GM21619 (cell line): ENCODE measurements around the gene SKAP1.
"Not testable (repeated sequence)": the region's sequence is repeated elsewhere in the genome, so short reads cannot be mapped to it uniquely, and the experiment has no call there.

ENCODE experiments used
- ATAC-seq: cut with Tn5 transposase; IDR thresholded peaks from one replicate; pipeline ENCODE4 v1.9.1; 2021; ENCODE audit not compliant: unreplicated experiment

Gene SKAP1

DNA sequence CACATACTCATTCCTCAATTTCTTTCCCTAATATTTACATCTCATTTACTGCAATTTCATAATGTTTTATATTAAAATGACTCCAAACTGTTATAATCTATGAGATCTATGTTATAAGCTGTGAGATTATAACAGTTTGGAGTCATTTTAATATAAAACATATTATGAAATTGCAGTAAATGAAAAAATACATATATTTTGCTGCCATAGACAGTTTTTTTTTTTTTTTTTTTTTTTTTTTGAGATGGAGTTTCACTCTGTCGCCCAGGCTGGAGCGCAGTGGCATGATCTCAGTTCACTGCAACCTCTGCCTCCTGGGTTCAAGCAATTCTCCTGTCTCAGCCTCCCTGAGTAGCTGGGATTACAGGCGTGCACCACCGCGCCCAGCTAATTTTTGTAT lies 180.0 kb downstream of the SKAP1 start:
- ATAC-seq, result not testable (repeated sequence)

DNA sequence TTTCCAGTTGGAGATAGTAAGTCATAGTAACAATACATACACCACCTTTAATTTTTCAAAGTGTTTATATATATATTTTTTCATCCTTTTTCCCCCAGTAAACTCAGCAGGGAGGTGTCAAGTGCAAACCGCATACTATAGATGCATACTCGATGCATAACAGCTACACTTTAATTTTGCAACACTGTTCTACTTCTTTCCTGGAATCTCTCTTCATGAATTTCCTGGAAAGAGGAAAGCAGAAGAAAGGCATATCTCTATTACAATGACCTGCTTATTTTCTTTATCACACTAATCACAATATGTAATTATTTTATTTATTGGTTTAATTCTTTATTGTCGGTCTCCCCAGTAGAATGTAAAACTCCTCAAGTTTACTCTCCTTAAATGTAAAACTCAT lies 182.4 kb downstream of the SKAP1 start:
- ATAC-seq, result no peak

DNA sequence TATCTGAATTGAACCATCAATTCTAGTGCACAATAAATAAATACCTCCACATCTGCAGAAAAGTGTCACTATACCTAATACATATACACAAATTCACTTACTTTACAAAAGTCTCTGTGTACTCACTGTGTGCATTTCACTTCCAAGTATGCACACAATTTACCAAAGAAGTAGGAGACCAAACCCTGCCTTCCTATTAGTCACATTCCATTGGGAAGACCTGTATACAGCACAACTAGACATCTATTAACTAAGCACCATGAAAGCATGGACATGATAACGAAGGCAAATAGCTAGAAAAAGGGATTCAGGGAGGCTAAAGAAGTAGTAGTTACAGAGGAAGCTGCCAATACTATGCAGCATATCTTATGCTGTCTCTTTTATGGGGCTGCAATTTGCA lies 183.0 kb downstream of the SKAP1 start:
- ATAC-seq, result no peak

DNA sequence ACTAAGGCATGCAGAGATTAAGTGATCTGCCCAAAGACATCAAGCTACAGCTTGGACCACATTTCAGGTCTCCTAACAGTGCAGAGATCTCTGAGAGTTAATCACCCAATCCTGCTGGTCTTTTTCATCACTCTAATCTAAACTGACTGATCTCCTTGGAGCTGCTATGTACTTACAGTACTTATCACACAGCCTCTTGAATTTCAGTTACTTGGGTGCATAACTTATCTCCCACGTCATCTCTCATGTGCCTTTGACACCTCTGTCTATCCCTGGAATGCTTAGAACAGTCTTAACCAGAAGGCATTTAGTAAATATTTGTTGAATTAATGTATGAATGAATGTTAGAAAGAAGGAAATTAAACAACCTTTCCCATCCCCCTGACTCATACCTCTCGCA lies 183.4 kb downstream of the SKAP1 start:
- ATAC-seq, result no peak

DNA sequence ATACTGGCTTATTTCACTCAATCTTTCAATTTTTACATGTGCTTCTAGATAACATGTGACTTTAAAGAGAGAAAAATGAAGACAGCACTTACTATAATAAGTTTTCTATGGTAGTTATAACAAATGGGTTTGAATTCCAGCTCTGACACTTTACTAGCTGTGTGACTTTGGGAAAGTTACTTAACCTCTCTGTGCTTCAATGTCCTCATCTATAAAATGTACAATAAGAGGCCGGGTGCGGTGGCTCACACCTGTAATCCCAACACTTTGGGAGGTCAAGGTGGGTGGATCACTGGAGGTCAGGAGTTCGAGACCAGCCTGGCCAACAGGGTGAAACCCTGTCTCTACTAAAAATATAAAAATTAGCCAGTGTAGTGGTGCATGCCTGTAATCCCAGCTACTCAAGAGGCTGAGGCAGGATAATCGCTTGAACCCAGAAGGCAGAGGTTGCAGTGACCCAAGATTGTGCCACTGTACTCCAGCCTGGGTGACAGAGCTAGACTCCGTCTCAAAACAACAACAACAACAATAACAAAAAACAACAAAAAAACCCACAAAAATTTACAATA lies 184.5 kb downstream of the SKAP1 start:
- not testable (repeated sequence) for ATAC-seq

DNA sequence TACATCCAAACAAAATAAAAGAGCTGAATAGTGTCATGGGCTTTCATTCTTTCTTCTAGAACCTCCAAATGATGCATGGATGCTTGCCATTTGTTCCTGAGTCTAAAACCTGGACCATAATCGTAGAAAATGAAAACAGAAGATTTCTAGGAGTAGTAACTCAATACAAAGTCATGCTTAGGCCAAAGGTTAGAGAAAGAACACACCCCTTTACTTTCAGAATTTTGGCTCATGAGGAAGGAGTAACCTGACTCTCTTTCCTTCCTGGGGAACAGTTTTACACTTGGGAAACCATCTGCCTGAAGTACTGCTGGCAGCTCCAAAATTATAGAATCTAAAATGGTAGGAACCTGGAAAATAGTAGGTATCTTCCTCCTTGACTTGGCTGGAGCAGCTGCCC lies 185.2 kb downstream of the SKAP1 start:
- ATAC-seq, result no peak

DNA sequence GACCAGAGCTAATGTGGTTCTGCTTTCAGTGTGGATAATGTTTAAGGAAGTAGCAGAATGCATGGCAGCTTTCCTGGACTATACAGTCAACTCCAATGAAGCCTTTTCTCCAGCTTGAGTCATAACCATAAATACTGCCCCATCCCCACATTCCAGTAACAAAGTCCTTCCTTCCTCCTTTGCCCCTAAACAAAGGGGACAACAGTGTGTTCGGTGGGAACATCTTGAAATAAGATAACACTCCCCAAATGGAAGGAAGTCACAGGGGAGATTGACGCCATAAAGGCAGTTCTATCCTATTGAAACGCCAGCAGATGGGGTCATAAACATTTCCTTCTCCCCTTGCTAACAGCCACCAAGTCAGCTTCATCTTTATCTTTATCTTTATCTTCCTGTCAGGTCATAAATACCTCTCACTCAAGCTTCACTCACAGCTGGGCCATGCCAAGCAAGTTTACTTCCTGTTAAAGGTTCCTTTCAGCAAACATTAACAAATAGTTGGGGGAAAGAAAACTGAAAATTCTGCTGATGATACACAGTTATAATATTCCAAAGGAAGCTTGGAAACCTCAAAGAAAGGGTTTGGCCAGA lies 185.8 kb downstream of the SKAP1 start:
- no peak for ATAC-seq

DNA sequence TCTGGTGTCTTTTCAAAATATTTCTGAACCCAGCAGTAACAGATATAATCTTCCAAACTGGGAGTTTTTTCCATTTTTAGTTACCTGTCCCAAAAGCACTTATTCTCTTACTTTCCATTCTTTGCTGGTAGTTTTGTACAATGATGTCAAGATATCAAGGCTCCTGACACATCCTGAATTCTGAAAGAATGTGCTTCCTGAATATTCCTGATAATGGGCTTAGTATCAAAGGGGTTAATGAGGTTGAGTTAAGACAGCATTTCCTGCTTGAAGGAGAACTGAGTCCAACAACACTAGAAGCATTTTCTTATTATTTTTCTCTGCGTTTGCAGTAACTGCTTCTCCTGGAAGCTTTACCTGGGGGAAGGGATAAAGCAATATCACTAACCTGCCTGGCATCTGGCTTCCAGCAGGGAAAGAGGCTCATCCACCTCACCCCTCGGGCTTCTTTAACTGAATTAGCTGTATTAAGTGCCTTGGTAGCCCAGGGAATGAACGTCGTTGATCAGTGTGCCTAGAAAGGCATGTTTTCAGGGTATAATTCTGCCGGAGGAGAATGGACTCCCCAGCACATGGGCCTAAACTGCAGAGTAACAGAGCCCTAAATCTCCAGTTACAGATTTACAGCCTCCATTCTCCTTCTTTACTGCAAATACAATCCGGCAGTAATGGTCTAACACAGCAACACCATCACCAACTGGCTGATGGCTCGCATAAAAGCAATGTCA lies 188.1 kb downstream of the SKAP1 start:
- ATAC-seq, result no peak

DNA sequence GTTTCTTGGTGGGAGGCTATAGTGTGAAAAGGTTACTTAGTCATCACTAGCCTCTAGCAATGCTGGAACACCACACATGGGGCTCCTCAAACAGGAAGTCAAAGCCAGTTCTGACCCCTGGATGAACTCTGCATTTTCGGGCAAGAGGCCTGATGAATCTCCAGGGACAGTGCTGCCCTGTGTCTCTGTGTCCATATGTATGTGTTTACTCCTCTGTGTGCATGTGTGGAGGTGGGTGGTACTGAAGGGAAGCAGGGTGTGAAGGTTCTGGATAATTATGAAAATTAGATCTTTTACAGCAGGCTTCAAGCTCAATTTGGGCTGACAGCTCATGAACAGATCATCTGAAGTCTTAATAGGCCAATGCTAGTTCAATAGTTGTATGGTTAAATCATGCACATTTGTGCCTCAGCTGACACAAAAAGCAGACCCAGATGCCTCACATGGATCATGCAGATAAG lies 188.9 kb downstream of the SKAP1 start:
- ATAC-seq, result peak; percentile 82

DNA sequence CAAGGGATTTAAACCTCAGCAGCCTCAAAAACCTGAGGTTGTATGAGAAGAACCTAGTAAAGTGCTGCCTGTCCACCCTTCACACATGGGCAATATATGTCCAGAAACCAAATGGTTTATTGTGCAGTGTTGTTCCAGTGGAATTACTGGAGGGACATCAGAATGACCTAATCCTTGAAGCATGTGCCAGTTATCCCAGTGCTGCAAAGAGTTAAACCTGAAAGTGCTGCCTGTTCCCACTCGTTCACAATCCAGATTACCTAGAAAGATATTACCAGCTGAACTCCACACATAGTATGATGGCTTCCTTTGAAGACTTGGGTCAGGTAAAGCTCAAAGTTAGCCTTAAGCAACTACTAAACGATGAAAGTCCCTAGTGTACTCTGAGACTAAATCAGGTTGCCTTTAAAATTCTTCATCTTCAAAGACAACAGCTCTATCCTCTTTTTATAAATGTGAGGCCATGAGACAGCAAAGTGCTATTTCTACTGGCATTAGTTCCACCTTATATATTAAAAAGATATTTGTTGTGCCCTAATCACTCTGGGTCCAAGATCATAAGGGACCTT lies 189.4 kb downstream of the SKAP1 start:
- no peak for ATAC-seq

DNA sequence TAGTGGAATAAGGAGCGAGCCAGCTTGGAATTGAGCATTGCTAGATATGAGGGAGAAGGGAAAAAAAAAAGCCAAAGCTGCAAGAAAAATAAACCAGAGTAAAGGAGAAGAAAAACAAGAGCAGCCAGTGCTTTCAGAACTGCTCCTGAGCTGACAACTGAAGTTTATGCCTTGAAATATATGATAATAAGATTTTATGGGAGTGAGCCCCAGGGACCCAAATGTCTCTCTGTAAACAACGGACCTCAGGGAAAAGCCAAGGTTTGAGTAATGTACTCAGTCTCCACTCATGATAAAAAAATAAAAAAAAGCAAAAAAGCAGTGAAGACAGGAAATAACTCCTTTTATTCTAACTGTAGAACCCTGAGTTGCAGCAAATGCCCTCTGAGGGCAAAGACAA lies 189.9 kb downstream of the SKAP1 start:
- ATAC-seq, result no peak

DNA sequence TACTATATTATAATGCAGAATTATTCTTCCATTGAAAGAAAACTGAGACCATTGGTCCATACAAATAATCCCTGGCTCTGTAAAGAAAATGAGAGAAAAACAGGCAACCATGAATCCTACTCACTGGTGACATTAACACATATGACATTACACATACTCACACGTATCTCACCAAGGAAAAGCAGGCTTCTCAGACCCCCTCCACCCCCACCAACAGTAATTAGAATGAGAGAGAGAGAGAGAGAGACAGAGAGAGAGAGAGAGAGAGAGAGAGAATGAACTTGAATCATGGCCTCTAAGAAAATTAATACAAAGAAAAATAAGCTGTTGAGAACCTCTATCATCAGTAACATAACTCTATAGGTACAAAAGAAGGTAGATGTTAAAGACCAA lies 190.4 kb downstream of the SKAP1 start:
- no peak for ATAC-seq

DNA sequence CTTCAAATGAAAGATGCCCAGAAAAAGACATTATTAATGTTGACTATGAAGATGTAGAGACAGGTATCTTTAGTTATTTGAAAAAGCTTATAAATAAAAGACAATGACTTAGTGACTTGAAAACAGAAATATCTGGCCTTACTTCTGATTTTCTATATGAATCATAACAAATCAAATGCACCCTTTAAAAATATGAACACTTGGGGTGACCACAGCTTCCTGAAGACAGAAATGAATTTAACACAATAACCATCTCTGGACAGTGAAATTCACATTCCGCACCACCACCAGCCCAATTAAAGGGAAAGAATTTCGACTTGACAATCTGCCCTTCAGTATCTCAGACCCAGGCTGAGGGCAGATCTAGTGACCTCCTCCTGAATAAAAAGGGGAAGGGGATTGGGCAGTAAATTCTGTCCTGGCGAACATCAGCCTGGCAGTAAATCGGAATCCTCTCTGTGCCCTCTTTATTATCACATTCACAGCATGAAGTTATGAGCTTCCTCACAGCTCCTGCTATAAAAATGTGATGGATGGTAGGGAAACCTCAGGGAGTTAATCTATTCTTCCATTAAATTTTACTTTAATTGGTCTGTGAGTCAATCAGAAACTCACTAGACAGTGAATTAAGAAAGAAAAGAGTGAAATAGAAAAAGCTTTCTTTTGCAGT lies 190.9 kb downstream of the SKAP1 start:
- ATAC-seq, result no peak

DNA sequence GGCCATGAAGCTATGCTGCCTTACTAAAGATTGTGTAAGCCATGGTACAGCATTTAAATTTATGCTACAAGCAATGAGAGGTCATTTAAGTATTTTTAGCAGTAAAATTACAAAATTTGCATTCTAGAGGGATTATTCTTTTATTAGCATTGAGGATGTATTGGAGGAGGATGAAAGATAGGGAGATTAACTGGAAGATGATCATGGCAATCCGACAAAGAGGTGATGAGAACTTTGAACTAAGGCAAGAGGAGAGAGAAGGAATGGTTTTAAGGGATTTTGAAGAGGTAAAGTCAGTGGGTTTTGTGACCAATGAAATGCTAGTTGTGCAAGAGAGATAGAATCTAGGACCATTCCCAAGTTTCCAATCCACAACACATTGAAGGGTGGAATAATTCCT lies 192.6 kb downstream of the SKAP1 start:
- ATAC-seq, result no peak

DNA sequence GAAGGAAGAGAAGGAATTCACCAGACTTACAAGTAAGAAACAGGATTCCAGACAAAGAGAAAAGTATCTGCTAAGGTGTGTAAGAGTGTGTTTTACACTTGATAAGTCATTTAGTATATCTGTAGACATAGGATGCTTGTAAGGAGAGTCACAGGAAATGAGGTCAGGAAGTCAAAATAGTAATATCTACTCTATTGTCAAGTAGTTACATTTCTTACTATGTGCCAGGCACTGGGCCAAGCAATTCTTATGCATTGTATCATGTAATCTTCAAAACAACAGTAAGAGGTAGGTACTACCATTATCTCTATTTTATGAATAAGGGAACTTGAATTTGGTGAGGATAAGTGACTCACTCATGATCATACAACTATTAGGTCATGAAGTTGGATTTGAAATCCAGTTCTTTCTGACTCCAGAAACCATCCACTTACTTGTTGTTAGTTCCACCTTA lies 193.3 kb downstream of the SKAP1 start:
- no peak for ATAC-seq

DNA sequence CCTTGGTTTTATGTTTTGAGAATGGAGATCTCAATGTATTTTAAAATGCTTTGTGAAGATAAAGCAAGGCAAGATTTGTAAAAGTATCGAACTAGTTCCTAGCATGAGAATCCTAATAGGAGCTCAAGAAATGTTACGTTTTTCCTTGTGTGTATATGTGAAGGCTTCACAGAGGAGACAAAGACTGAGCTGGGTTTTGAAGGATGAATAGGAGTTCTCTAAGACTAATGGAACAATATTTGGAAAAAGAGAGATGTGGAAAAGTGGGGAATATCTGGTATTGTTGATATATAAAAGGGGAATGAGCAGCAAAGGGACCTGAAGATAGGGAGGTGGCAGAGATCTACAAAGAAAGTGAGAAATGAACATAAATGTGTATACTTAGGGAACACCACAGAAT lies 195.1 kb downstream of the SKAP1 start:
- ATAC-seq, result no peak

DNA sequence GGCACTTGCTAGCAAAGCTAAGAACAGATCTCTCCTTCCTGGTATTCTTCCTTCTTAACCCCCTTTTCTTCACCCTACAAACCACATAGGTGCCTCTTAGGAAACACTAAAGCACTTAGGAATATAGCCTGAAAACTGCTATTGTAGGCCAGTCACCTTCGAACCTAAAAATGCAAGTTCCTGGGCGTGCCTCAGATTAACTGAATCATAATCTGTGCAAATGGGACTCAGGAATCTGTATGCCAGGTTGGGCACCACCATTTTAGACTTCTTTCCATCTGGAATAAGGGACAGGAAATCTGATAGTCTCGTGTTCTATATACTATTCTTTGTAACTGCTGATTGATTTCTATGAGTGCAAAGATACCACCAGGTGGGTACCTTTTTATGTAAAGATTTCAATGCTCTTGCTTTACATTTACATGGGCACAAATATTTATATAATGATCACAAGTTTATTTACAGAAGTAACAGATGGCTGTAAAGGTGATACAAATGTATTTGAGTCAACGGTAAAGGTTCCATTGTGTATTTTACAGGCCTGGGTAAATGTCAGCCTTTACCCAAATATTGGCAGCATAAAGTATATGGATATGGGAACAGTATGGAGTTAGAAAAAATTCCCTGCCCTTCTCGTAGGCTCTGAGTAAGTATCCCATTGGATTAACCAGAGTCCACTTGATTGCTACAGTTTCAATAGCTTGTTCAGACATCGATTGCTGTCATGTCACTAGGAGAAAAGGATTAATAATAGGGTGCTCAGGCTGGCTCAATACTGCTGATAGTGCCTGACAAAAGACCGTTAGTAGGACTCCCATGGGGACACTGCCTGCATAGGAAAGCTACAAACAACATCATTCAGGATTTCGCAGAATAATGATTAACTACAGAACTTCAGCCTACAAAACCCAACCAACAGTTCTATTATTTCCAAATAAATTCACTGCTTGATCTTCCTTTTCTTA lies 197.7 kb downstream of the SKAP1 start:
- ATAC-seq, result no peak

DNA sequence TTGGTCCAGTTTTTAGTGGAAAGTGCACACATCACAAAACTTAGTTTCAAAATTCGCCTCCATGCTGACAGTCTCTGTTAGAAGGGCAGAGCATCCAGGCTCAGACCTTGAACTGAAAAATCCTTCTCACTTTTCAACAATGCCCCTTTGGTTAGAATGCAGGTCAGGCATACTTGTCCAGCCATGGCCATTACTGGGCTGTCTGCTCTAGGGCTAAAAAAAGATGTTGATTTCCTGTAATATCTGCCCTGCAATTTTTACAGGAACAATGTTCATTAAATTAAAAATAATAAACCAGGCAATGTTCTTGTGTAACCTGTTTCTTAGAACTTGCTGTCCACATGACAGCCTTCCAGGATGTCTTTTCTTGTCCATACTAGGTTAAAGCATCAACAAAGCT lies 200.1 kb downstream of the SKAP1 start:
- no peak for ATAC-seq

DNA sequence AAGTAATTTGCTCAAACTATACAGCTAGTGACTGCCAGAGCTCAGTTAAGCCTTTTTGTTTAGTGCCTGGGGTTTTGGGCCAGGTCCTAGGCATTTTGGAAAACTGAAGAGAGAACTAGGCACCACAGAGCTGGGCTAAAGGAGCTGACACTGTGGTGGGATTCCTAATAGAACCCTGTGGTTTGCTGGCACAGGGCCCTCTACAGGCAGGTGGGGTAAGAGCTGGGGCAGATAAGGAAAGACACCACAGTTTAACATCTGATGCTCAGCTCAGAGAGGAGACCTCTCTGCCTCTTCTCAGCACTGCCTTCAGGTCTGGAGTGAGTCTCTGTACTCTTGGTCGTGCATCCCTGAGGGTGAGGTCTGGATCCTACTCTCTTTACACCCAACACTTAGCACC lies 201.3 kb downstream of the SKAP1 start:
- ATAC-seq, result no peak
